K562 (cell line): ENCODE data around the gene WBP2NL. TPM values are rescaled to one million over a fixed set of nuclear protein-coding genes. Genes with fewer than 3 reads are reported as not detected.
A peak's percentile ranks its signal among the peaks of the same experiment; 100 is the strongest.
"Not testable (repeated sequence)": the region's sequence is repeated elsewhere in the genome, so short reads cannot be mapped to it uniquely, and the experiment has no call there.

ENCODE experiments used
- ATAC-seq: fragments of 200-7000 bp; cut with Tn5 transposase; 3 replicates; pipeline ENCODE4 v1.9.1; 2020; ENCODE audit warnings: moderate library complexity
- BruUV-seq: library from RNA; stranded (reverse); fragments of 400-500 nt; replicated peaks from 2 replicates; lab custom pipeline; 2021; lab: Mats Ljungman, UMichigan
- CTCF ChIA-PET: fragments of 300-600 bp; formaldehyde crosslinking; extraction: SDS; loops from one replicate; lab custom pipeline; 2021; ENCODE audit warnings: low intra/inter-chr PET ratio; lab: Yijun Ruan, JAX
- POLR2A ChIA-PET: fragments of 300-600, 350-650 bp; sonication (Branson Sonifier 250); formaldehyde crosslinking; extraction: SDS; loops from one replicate; lab custom pipeline; 2021; ENCODE audit warnings: antibody characterized with exemption, inconsistent platforms; lab: Yijun Ruan, JAX
- DNase-seq, 4 experiments: peaks; one replicate each; pipeline versions ENCODE4 v3.0.0 to v3.0.0-alpha.2; 2011 to 2018; ENCODE audit warnings: low spot score in 3 of 4, mixed read lengths in 3 of 4; ENCODE audit errors: extremely low read depth in 1 of 4
- FAIRE-seq: peaks from 2 replicates; lab custom pipeline; 2011; peaks lifted over from hg19 to GRCh38; lab: Jason Lieb, UNC
- H2AFZ ChIP-seq: 2 replicates; pipeline ENCODE4 v1.6.0; 2011; ENCODE audit warnings: low read depth, low read length, control low read depth, inconsistent platforms
- H3K27ac ChIP-seq: fragments of 200-600 bp; 3 replicates; pipeline ENCODE4 v1.8.0; 2011; ENCODE audit warnings: low read depth, mild to moderate bottlenecking, control low read depth, inconsistent platforms, low read length, moderate library complexity, mixed read lengths; ENCODE audit errors: extremely low read depth
- H3K27me3 ChIP-seq, 2 experiments: fragments of 300-600 bp in 1 of 2; 2 replicates in 1 of 2; 3 replicates in 1 of 2; pipeline versions ENCODE4 v1.6.0 to v1.8.0; 2011; ENCODE audit warnings: inconsistent platforms in 2 of 2, low read length in 2 of 2, mild to moderate bottlenecking in 1 of 2, mixed read lengths in 1 of 2, moderate library complexity in 1 of 2; ENCODE audit not compliant: control insufficient read depth in 2 of 2, insufficient read depth in 2 of 2
- H3K36me3 ChIP-seq: fragments of 300-600 bp; 3 replicates; pipeline ENCODE4 v1.8.0; 2011; ENCODE audit warnings: mild to moderate bottlenecking, low read length, inconsistent platforms; ENCODE audit not compliant: control insufficient read depth, insufficient read depth
- H3K4me1 ChIP-seq, 2 experiments: fragments of 200-600 bp in 1 of 2; replicated peaks in 1 of 2; 2 replicates in 1 of 2; 3 replicates in 1 of 2; pipeline versions ENCODE4 v1.5.1 to v1.8.0; 2011; ENCODE audit warnings: inconsistent platforms in 2 of 2, low read length in 2 of 2, mild to moderate bottlenecking in 1 of 2, mixed read lengths in 1 of 2, moderate library complexity in 1 of 2; ENCODE audit not compliant: control insufficient read depth in 2 of 2, insufficient read depth in 2 of 2
- H3K4me2 ChIP-seq: 2 replicates; pipeline ENCODE4 v1.6.1; 2011; ENCODE audit warnings: low read length, control low read depth, inconsistent platforms, mixed read lengths; ENCODE audit not compliant: insufficient read depth
- H3K4me3 ChIP-seq: fragments of 200-600 bp; sonication (generic), shearing (Covaris generic); 2 replicates; pipeline ENCODE4 v1.5.1; 2016; ENCODE audit warnings: control low read depth, inconsistent platforms
- H3K79me2 ChIP-seq: fragments of 200-600 bp; 3 replicates; pipeline ENCODE4 v1.8.0; 2011; ENCODE audit warnings: low read length, inconsistent platforms; ENCODE audit not compliant: control insufficient read depth, insufficient read depth
- H3K9ac ChIP-seq, 2 experiments: 2 replicates each; pipeline versions ENCODE4 v1.6.0 to v1.6.1; 2011; ENCODE audit warnings: low read depth in 2 of 2, low read length in 2 of 2, control low read depth in 1 of 2, inconsistent platforms in 1 of 2, mild to moderate bottlenecking in 1 of 2, mixed read lengths in 1 of 2; ENCODE audit not compliant: insufficient read depth in 1 of 2
- H3K9me1 ChIP-seq: one replicate; pipeline ENCODE4 v1.6.0; 2011; ENCODE audit warnings: inconsistent platforms, mild to moderate bottlenecking, low read length, moderate library complexity; ENCODE audit not compliant: control insufficient read depth, insufficient read depth
- H3K9me3 ChIP-seq: replicated peaks from 2 replicates; pipeline ENCODE4 v1.5.1; 2011; ENCODE audit warnings: low read depth, low read length, inconsistent platforms; ENCODE audit not compliant: control insufficient read depth, insufficient read depth
- H4K20me1 ChIP-seq: replicated peaks from 2 replicates; pipeline ENCODE4 v1.6.1; 2011; ENCODE audit warnings: low read length, inconsistent platforms, mixed read lengths; ENCODE audit not compliant: control insufficient read depth, insufficient read depth
- BDP1 ChIP-seq: IDR thresholded peaks from 3 replicates; pipeline ENCODE4 v1.6.1; 2011; ENCODE audit not compliant: insufficient read length, insufficient read depth
- PBX2 ChIP-seq, 2 experiments: IDR thresholded peaks in 1 of 2; conservative IDR thresholded peaks in 1 of 2; 2 replicates each; pipeline ENCODE4 v1.6.1; 2016; ENCODE audit warnings: low read depth in 2 of 2, mild to moderate bottlenecking in 1 of 2, missing compliant biosample characterization in 1 of 2, missing genetic modification characterization in 1 of 2, moderate library complexity in 1 of 2
- PRPF4 ChIP-seq: fragments of 200-400 bp; formaldehyde crosslinking; IDR thresholded peaks from one replicate; pipeline ENCODE4 v1.6.1; 2017; ENCODE audit warnings: low read length, low read depth, mild to moderate bottlenecking; ENCODE audit not compliant: insufficient read depth, poor library complexity, severe bottlenecking
- U2AF2 ChIP-seq: fragments of 200-400 bp; formaldehyde crosslinking; optimal IDR thresholded peaks from 2 replicates; pipeline ENCODE3; 2017; ENCODE audit warnings: low read depth, mild to moderate bottlenecking, low read length
- ZBTB17 ChIP-seq: fragments of 450-650 bp; formaldehyde crosslinking; IDR thresholded peaks from 2 replicates; pipeline ENCODE4 v1.4.0; 2020; ENCODE audit warnings: mild to moderate bottlenecking
- ZNF23 ChIP-seq: fragments of 250-450 bp; sonication (Bioruptor Pico); IDR thresholded peaks from 2 replicates; pipeline ENCODE4 v1.4.0; 2020; ENCODE audit warnings: mild to moderate bottlenecking
- ZNF384 ChIP-seq: IDR thresholded peaks from 2 replicates; pipeline ENCODE4 v1.6.1; 2012; ENCODE audit warnings: low read depth, low read length, improper control_type of control experiment
- WGBS: fragments of 100-300 bp; shearing (Covaris generic); methylation state at CpG from one replicate; pipeline ENCODE4 v1.1.6; 2016; ENCODE audit warnings: low coverage, mixed read lengths; ENCODE audit not compliant: insufficient coverage; ENCODE audit errors: missing lambda C conversion rate; 5-methylcytosine and 5-hydroxymethylcytosine counted together
- in situ Hi-C: fragments of 300-500 bp; cut with MboI; formaldehyde crosslinking; loops from 4 replicates; pipeline ENCODE4 v1.15.0; 2018; ENCODE audit warnings: inconsistent platforms, mixed read lengths
- intact Hi-C: fragments of 100-400 bp; cut with micrococcal nuclease; formaldehyde crosslinking; loops from 2 replicates; pipeline ENCODE4 v1.14.2; 2022
- polyA plus RNA-seq, 8 experiments: library from polyadenylated mRNA; depleted of rRNA in 4 of 8; stranded (reverse) in 5 of 8; unstranded in 3 of 8; fragments of >200 nt; fragmentation: Nextera tagmentation in 2 of 8; fragmentation: Illumina TruSeq in 1 of 8; extraction: Ambion mirVana in 2 of 8; extraction: Trizol in 1 of 8; gene quantifications; 2 replicates each; pipeline versions ENCODE4 v1.2.1 to v1.2.3, GENCODE V29; 2011 to 2014; ENCODE audit warnings: inconsistent platforms in 1 of 8, missing spikeins in 1 of 8
- total RNA-seq, 7 experiments: library from RNA; depleted of rRNA in 6 of 7; stranded (reverse); fragments of >200 nt in 6 of 7; fragmentation: Illumina TruSeq in 2 of 7; extraction: Trizol in 2 of 7; gene quantifications; 2 replicates each; pipeline versions ENCODE4 v1.2.1 to v1.2.3, GENCODE V29; 2011 to 2021; ENCODE audit warnings: low replicate concordance in 1 of 7
- TF ChIP-seq, protein P1 (sequence below): fragments of 250-450 bp; sonication (Bioruptor Pico); IDR thresholded peaks from 2 replicates; pipeline ENCODE4 v1.5.0; 2021; ENCODE audit warnings: mild to moderate bottlenecking, borderline replicate concordance

The WBP2NL gene
- total and polyA plus RNA-seq, 9 of the 15 experiments (the other 6 are each of a cell fraction or from before 2014, with no cell fraction given): not detected

- BruUV-seq, H3K9me1 ChIP-seq, H3K4me3 ChIP-seq, H2AFZ ChIP-seq, H3K27me3 ChIP-seq, H4K20me1 ChIP-seq, ATAC-seq, intact Hi-C loops, DNase-seq, H3K9me3 ChIP-seq, POLR2A ChIA-PET, H3K27ac ChIP-seq, H3K4me2 ChIP-seq, H3K9ac ChIP-seq, in situ Hi-C loops, FAIRE-seq, CTCF ChIA-PET: not testable (repeated sequence)
- Histone ChIP-seq H3K4me1 (peaks cover 8 to 25% of the 10 kb centered on the region in 2 experiments; a peak in 4 of 5 replicates), H3K36me3 (peaks cover 17% of the 10 kb centered on the region; the same call in 2 of the 3 replicates), H3K79me2 (peaks cover 28% of the 10 kb centered on the region)
- WGBS: 100% methylated on average over 3 of the region's 8 CpGs
These were observed 49.7 kb upstream of the WBP2NL start for GRCh38 chr22:41948928-41949296.

- Histone ChIP-seq H3K9me3 (no peaks in the 10 kb centered on the region), H3K9me1 (no peaks in the 10 kb centered on the region), H3K27me3 (no peaks in the 10 kb centered on the region), H4K20me1 (no peaks in the 10 kb centered on the region), H3K36me3 (peaks cover 11% of the 10 kb centered on the region; the same call in 2 of the 3 replicates), H3K27ac (no peak overlapping the region), H3K79me2 (peaks cover 26% of the 10 kb centered on the region), H3K4me2 (no peak overlapping the region), H3K4me1 (peaks cover 8 to 25% of the 10 kb centered on the region in 2 experiments; a peak in 4 of 5 replicates), H2AFZ (no peak overlapping the region), H3K9ac (peak overlapping the region in 1 of 2 experiments; percentile 3; a peak in 1 of 4 replicates), H3K4me3 (no peak overlapping the region)
- no TSS peak for BruUV-seq
- DNase-seq (no peak), FAIRE-seq (no peak), ATAC-seq (no peak)
- WGBS: 78% methylated on average over 5 of the region's 7 CpGs
- CTCF ChIA-PET: no interaction called here
- intact Hi-C loops (no loop called here), in situ Hi-C loops (no loop called here)
- POLR2A ChIA-PET: interaction anchor here (0.6 kb wide), 1 partner anchor 308 kb away, joined by 3 read pairs; no protein-coding TSS in a partner anchor
- TF ChIP-seq ZNF23 (CRISPR knock-in tag) (no peak), PRPF4 (no peak), ZBTB17 (no peak), BDP1 (no peak), ZNF384 (no peak), PBX2 (CRISPR knock-in tag; IDR thresholded peaks at IDR 0.05; ENCODE audit: low read depth) (no peak), PBX2 (tag; conservative IDR thresholded peaks at IDR 0.05; ENCODE audit: low read depth) (no peak), U2AF2 (no peak)
- TF ChIP-seq, protein P1, sequence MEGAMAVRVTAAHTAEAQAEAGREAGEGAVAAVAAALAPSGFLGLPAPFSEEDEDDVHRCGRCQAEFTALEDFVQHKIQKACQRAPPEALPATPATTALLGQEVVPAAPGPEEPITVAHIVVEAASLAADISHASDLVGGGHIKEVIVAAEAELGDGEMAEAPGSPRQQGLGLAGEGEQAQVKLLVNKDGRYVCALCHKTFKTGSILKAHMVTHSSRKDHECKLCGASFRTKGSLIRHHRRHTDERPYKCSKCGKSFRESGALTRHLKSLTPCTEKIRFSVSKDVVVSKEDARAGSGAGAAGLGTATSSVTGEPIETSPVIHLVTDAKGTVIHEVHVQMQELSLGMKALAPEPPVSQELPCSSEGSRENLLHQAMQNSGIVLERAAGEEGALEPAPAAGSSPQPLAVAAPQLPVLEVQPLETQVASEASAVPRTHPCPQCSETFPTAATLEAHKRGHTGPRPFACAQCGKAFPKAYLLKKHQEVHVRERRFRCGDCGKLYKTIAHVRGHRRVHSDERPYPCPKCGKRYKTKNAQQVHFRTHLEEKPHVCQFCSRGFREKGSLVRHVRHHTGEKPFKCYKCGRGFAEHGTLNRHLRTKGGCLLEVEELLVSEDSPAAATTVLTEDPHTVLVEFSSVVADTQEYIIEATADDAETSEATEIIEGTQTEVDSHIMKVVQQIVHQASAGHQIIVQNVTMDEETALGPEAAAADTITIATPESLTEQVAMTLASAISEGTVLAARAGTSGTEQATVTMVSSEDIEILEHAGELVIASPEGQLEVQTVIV (CRISPR knock-in tag): no peak
These were observed 49.2 kb upstream of the WBP2NL start for GRCh38 chr22:41949297-41949965.
